Keratinocyte (primary cell): Measurements from ENCODE around the gene ARID1B. TPM values are rescaled to one million over a fixed set of nuclear protein-coding genes. Genes with fewer than 3 reads are reported as not detected.

Source experiments
- DNase-seq: peaks from one replicate; pipeline ENCODE4 v3.0.0-alpha.2; 2011; ENCODE audit warnings: low read depth, missing footprints, low spot score
- FAIRE-seq: peaks from 2 replicates; lab custom pipeline; 2011; peaks lifted over from hg19 to GRCh38; lab: Jason Lieb, UNC
- H2AFZ ChIP-seq: 2 replicates; pipeline ENCODE4 v1.6.0; 2012; ENCODE audit warnings: low read length, control low read depth, inconsistent platforms; ENCODE audit not compliant: control insufficient read depth
- H3K27ac ChIP-seq: 2 replicates; pipeline ENCODE4 v1.5.1; 2011; ENCODE audit warnings: low read length; ENCODE audit not compliant: control insufficient read depth, insufficient read depth
- H3K27me3 ChIP-seq: 3 replicates; pipeline ENCODE4 v1.6.0; 2011; ENCODE audit warnings: low read length; ENCODE audit not compliant: control insufficient read depth, insufficient read depth; ENCODE audit errors: extremely low read depth
- H3K36me3 ChIP-seq, 2 experiments: 2 replicates in 1 of 2; 3 replicates in 1 of 2; pipeline ENCODE4 v1.5.1; 2011; ENCODE audit warnings: low read length in 2 of 2, mild to moderate bottlenecking in 1 of 2; ENCODE audit not compliant: control insufficient read depth in 2 of 2, insufficient read depth in 2 of 2; ENCODE audit errors: extremely low read depth in 1 of 2
- H3K4me1 ChIP-seq: 3 replicates; pipeline ENCODE4 v1.5.1; 2011; ENCODE audit warnings: low read length; ENCODE audit not compliant: control insufficient read depth, insufficient read depth; ENCODE audit errors: extremely low read depth
- H3K4me2 ChIP-seq: 3 replicates; pipeline ENCODE4 v1.6.0; 2011; ENCODE audit warnings: low read depth, low read length; ENCODE audit not compliant: control insufficient read depth, insufficient read depth; ENCODE audit errors: extremely low read depth
- H3K4me3 ChIP-seq, 3 experiments: fragments of 200-600 bp in 1 of 3; sonication (generic) in 1 of 3; 2 replicates in 2 of 3; 3 replicates in 1 of 3; pipeline ENCODE4 v1.5.1; 2011 to 2016; ENCODE audit warnings: low read length in 3 of 3, mild to moderate bottlenecking in 3 of 3, control low read depth in 2 of 3, inconsistent platforms in 1 of 3, low read depth in 1 of 3, mixed read lengths in 1 of 3, mixed run types in 1 of 3, moderate library complexity in 1 of 3; ENCODE audit not compliant: control insufficient read depth in 2 of 3, insufficient read depth in 2 of 3; ENCODE audit errors: extremely low read depth in 1 of 3
- H3K79me2 ChIP-seq: 2 replicates; pipeline ENCODE4 v1.6.0; 2012; ENCODE audit warnings: low read length; ENCODE audit not compliant: control insufficient read depth, insufficient read depth
- H3K9ac ChIP-seq: 3 replicates; pipeline ENCODE4 v1.6.0; 2011; ENCODE audit warnings: low read length; ENCODE audit not compliant: control insufficient read depth, insufficient read depth; ENCODE audit errors: extremely low read depth
- H3K9me1 ChIP-seq: 3 replicates; pipeline ENCODE4 v1.6.0; 2011; ENCODE audit warnings: low read length; ENCODE audit not compliant: control insufficient read depth, insufficient read depth; ENCODE audit errors: extremely low read depth
- H3K9me3 ChIP-seq: 2 replicates; pipeline ENCODE4 v1.5.1; 2012; ENCODE audit warnings: low read depth, low read length; ENCODE audit not compliant: control insufficient read depth
- H4K20me1 ChIP-seq: 3 replicates; pipeline ENCODE4 v1.6.0; 2011; ENCODE audit warnings: low read length; ENCODE audit not compliant: control insufficient read depth, insufficient read depth; ENCODE audit errors: extremely low read depth
- CTCF ChIP-seq, 3 experiments: IDR thresholded peaks in 1 of 3; conservative IDR thresholded peaks in 1 of 3; optimal IDR thresholded peaks in 1 of 3; 2 replicates in 2 of 3; 3 replicates in 1 of 3; pipeline versions ENCODE3 to v1.5.1; 2011; ENCODE audit warnings: low read length in 3 of 3, mild to moderate bottlenecking in 3 of 3, moderate library complexity in 2 of 3, control low read depth in 1 of 3, inconsistent platforms in 1 of 3; ENCODE audit not compliant: insufficient read depth in 2 of 3; ENCODE audit errors: extremely low read depth in 1 of 3
- EZH2 ChIP-seq: IDR thresholded peaks from one replicate; pipeline ENCODE4 v1.6.1; 2012; ENCODE audit warnings: inconsistent platforms, mild to moderate bottlenecking, low read length, moderate library complexity
- dilution Hi-C: fragments of 300-500 bp; cut with MboI; formaldehyde crosslinking; loops from one replicate; pipeline ENCODE4 v1.7.0; 2020; ENCODE audit warnings: low sequenced_read_pairs; ENCODE audit not compliant: extremely low pct_ligation_motif_present
- polyA plus RNA-seq, 5 experiments: library from polyadenylated mRNA; depleted of rRNA in 3 of 5; stranded (reverse) in 3 of 5; stranded (forward) in 1 of 5; unstranded in 1 of 5; fragments of >200 nt; gene quantifications; 1 replicate in 1 of 5; 2 replicates in 3 of 5; 3 replicates in 1 of 5; pipeline versions ENCODE4 v1.2.1 to v1.2.3, GENCODE V29; 2011 to 2012; ENCODE audit warnings: missing spikeins in 2 of 5, low read depth in 1 of 5, low replicate concordance in 1 of 5

ARID1B gene
- polyA plus RNA-seq, 1 donor (not counting 4 experiments of a cell fraction or from before 2014, with no cell fraction given), result 14.9 TPM

DNA sequence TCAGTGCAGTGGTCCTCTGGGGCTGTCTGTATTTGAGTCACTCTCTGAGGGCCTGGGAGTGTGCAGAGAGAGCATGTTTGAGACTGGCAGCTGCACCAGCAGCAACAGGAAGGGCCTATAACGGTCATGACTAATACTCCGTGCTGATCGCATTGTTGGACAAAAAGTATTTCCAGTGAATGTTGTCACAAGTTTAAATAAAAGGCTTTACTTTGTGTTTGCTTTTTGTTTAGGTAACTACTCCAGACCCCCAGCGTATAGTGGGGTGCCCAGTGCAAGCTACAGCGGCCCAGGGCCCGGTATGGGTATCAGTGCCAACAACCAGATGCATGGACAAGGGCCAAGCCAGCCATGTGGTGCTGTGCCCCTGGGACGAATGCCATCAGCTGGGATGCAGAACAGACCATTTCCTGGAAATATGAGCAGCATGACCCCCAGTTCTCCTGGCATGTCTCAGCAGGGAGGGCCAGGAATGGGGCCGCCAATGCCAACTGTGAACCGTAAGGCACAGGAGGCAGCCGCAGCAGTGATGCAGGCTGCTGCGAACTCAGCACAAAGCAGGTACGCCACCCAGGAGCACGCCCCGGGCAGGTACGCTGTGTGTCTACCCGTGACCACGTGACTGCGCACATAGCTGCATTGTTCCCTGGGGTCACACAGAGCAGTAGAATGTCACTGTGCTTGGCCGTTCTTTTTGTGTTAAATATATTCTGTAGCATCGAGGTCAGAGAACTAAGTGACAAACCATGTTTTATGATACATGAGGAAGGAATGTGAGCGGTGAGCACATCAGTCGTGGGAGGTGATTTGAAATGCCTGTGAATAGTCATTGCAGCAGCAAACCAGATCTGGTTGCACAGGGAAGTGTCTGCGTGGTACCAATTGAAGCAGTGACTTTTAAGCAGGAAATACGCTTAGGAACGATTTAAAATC is 371.5 kb downstream of the ARID1B start:
- DNase-seq (no peak), FAIRE-seq (peak; percentile 68)
- no peaks in the 10 kb centered on the region for H3K79me2 ChIP-seq
- H3K4me1 ChIP-seq, result peaks cover 31% of the 10 kb centered on the region
- no peak overlapping the region for H3K9ac ChIP-seq
- TF ChIP-seq CTCF (optimal IDR thresholded peaks at IDR 0.05 in 1 of 3, IDR thresholded peaks at IDR 0.05 in 1 of 3, conservative IDR thresholded peaks at IDR 0.05 in 1 of 3; ENCODE audit: extremely low read depth in 1 of 3, insufficient read depth in 2 of 3, low read length in 3 of 3) (no peak), EZH2 (no peak)
- H3K4me2 ChIP-seq, result peak overlapping the region; percentile 25
- dilution Hi-C loops, result no loop called here
- no peak overlapping the region for H3K4me3 ChIP-seq
- H2AFZ ChIP-seq, result no peak overlapping the region
- H3K9me1 ChIP-seq, result no peaks in the 10 kb centered on the region
- peak overlapping the region; percentile 25 for H3K27ac ChIP-seq
- H3K36me3 ChIP-seq, result peaks cover 3 to 14% of the 10 kb centered on the region in 2 experiments
- H3K9me3 ChIP-seq, result no peaks in the 10 kb centered on the region
- no peaks in the 10 kb centered on the region for H3K27me3 ChIP-seq
- no peaks in the 10 kb centered on the region for H4K20me1 ChIP-seq

GRCh38 chr6:157150076-157150475 is 372.9 kb downstream of the ARID1B start:
- Histone ChIP-seq H3K36me3 (peaks cover 3 to 14% of the 10 kb centered on the region in 2 experiments), H4K20me1 (no peaks in the 10 kb centered on the region), H3K27me3 (no peaks in the 10 kb centered on the region), H3K27ac (no peak overlapping the region), H3K9me3 (no peaks in the 10 kb centered on the region), H3K9ac (no peak overlapping the region), H3K4me3 (no peak overlapping the region), H3K4me2 (no peak overlapping the region), H3K9me1 (no peaks in the 10 kb centered on the region), H3K79me2 (no peaks in the 10 kb centered on the region), H2AFZ (no peak overlapping the region), H3K4me1 (peaks cover 17% of the 10 kb centered on the region)
- dilution Hi-C loops, result no loop called here
- DNase-seq, result no peak
- TF ChIP-seq CTCF (optimal IDR thresholded peaks at IDR 0.05 in 1 of 3, IDR thresholded peaks at IDR 0.05 in 1 of 3, conservative IDR thresholded peaks at IDR 0.05 in 1 of 3; ENCODE audit: extremely low read depth in 1 of 3, insufficient read depth in 2 of 3, low read length in 3 of 3) (no peak), EZH2 (no peak)
- FAIRE-seq, result no peak
